Pancreas (tissue), 10 donors: ENCODE results near the gene FGB. TPM values are rescaled to one million over a fixed set of nuclear protein-coding genes. Genes with fewer than 3 reads are reported as not detected.

Source experiments
- ATAC-seq, 4 donors: fragments of 200-7000 bp; cut with Tn5 transposase; one replicate each; pipeline versions ENCODE4 v1.8.0 to v1.9.1; 2020; ENCODE audit warnings: mild to moderate bottlenecking in 4 of 4, moderate library complexity in 4 of 4
- DNase-seq, 6 donors: peaks; one replicate each; pipeline ENCODE4 v3.0.0-alpha.2; 2020
- FAIRE-seq: peaks from 2 replicates; lab custom pipeline; 2012; peaks lifted over from hg19 to GRCh38; lab: Jason Lieb, UNC
- H3K27ac ChIP-seq, 4 donors: fragments of 200-600 bp; sonication (generic); 1 replicate in 3 of 4; 2 replicates in 1 of 4; pipeline versions ENCODE4 v1.5.0 to v1.8.0; 2020
- H3K27me3 ChIP-seq, 4 donors: fragments of 200-600 bp; one replicate each; pipeline ENCODE4 v1.8.0; 2021
- H3K36me3 ChIP-seq, 3 donors: fragments of 200-600 bp; sonication (generic) in 1 of 3; one replicate each; pipeline versions ENCODE4 v1.5.0 to v1.8.0; 2020 to 2021
- H3K4me1 ChIP-seq, 3 donors: fragments of 200-600 bp; one replicate each; pipeline ENCODE4 v1.8.0; 2021
- H3K4me3 ChIP-seq, 4 donors: fragments of 200-600 bp; sonication (generic) in 2 of 4; one replicate each; pipeline versions ENCODE4 v1.5.0 to v1.8.0; 2020 to 2021
- H3K9me3 ChIP-seq, 4 donors: fragments of 200-600 bp; one replicate each; pipeline ENCODE4 v1.8.0; 2021
- WGBS, 2 donors: extraction: QIAGEN DNeasy Blood & Tissue Kit; methylation state at CpG; one replicate each; pipeline ENCODE4 v1.1.7; 2013; 5-methylcytosine and 5-hydroxymethylcytosine counted together
- intact Hi-C, 3 donors: fragments of 100-400 bp; cut with DNase I; formaldehyde crosslinking; loops; one replicate each; pipeline versions ENCODE4 v1.11.1 to v1.14.2; 2022
- polyA plus RNA-seq, 2 donors: library from polyadenylated mRNA; stranded (reverse); fragments of 200-250 nt; gene quantifications; one replicate each; pipeline ENCODE4 v1.2.3, GENCODE V29; 2013
- total RNA-seq, 6 donors: library from RNA; stranded (reverse); fragmentation: NEBNext Ultra II Directional in 4 of 6; extraction: Animal tissue kit (Norgen Biotek cat#: 25700) in 4 of 6; gene quantifications; one replicate each; pipeline versions ENCODE4 v1.2.1 to v1.2.4, GENCODE V29; 2021 to 2023
- TF ChIP-seq, protein P1 (sequence below), 4 donors: fragments of 200-600 bp; sonication (generic) in 3 of 4; IDR thresholded peaks; one replicate each; pipeline versions ENCODE4 v1.5.0 to v1.8.0; 2021; ENCODE audit warnings: antibody characterized with exemption in 4 of 4
- donor health status: healthy with polysubstance abuse.
- donor health status: DM: no; HTN: no; CAD: no; lungs with moderate emphysema.
- donor health status: DM: no; HTN: no; CAD: no.
- donor health status: control.
- donor health status: control.
- donor health status: Bipolar disorder and iron deficiency.
- donor health status: DM: yes; HTN: yes; CAD: no.
- donor health status: DM: no; HTN: no; CAD: no.
- donor health status: DM: no; HTN: no; CAD: no.
- donor health status: DM: yes; HTN: yes; CAD: no.

The FGB gene
- total and polyA plus RNA-seq, 8 donors, result 0.20 to 6.6 (median 1.3) TPM; not detected in 2

DNA sequence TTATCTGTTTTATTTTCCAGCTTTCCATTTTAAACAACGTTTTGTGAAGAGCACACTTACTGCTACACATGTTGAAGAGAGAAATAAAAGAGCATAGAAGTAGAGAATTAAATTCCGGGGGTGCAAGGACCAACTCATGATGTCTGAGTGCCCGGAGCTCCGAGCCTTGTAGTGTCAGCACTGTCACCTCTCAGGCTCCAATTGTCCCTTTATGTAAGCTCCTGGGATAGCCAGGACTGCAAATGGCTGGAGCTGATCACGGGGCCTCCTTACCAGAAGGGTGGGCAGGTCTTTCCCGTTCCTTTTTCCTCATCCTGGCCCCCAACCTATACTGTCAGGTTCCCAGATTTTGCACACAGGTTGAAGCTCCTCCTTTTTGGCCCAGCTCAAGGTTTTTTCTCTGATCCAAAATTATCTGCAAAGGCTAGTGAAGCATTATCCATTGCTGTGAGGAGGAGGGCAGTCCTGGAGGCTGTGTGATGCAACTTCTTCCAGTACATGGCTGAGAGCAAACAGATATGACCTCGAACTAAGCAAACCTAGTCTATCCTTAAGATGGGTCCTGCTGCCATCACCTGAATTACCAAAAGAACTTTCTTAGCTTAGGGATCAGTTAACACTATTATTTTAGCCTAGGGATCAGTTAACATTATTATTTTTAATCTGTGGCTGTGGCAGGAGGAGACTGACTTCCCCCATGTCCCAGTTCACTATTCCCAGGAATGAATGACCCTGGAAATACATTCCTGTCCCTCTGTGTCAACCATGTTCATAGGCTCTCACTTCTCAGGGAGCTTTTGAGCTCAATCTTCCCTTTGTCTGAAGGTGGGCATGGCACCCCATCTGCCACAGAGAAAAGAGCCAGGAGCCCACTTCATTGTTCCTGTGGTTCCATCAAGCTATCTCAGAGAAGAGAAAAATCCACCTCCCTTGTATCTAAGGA, 49.9 kb downstream of the FGB start, which contains the start of gene FGG:
Gene FGG (minus strand): TSS at position 185 of the 943 bp plus-strand sequence. CDS start 47 bp downstream, at position 138.
- Histone ChIP-seq H3K4me1 (peaks cover 0 to 28% (median 9%) of the 10 kb centered on the region in 3 donors), H3K9me3 (no peaks in the 10 kb centered on the region), H3K27me3 (peaks cover 0 to 8% (median 4%) of the 10 kb centered on the region in 4 donors), H3K4me3 (no peak within 1 kb of the TSS), H3K27ac (no peak within 1 kb of the TSS), H3K36me3 (no peaks in the 10 kb centered on the region)
- FAIRE-seq, result no peak
- TF ChIP-seq, protein P1, sequence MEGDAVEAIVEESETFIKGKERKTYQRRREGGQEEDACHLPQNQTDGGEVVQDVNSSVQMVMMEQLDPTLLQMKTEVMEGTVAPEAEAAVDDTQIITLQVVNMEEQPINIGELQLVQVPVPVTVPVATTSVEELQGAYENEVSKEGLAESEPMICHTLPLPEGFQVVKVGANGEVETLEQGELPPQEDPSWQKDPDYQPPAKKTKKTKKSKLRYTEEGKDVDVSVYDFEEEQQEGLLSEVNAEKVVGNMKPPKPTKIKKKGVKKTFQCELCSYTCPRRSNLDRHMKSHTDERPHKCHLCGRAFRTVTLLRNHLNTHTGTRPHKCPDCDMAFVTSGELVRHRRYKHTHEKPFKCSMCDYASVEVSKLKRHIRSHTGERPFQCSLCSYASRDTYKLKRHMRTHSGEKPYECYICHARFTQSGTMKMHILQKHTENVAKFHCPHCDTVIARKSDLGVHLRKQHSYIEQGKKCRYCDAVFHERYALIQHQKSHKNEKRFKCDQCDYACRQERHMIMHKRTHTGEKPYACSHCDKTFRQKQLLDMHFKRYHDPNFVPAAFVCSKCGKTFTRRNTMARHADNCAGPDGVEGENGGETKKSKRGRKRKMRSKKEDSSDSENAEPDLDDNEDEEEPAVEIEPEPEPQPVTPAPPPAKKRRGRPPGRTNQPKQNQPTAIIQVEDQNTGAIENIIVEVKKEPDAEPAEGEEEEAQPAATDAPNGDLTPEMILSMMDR (IDR thresholded peaks at IDR 0.05), result no peak
- intact Hi-C loops, result no loop called here
- DNase-seq, result no peak
- ATAC-seq, result peak in 2 of 4 donors; percentile 58 to 62
- WGBS, 2 donors, result 52 to 62% methylated on average over 7 of the region's 7 CpGs

DNA sequence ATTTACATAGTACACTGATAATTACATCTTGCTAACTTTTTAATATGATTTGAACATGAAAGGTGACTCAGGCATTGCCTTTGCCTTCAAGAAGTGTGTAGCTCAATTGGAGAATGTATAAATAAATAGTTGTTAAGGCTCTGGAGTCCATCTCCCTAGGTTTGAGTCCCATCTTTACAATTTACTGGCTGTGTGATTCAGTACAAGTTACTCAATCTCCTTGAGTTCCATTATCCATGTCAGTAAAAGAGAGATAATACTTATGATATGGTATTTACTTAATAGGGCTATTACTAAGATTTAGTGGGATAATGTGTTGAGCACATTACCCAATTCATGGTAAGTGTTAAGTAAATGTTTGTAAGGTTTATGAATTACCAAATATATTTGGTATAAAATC, 51.5 kb downstream of the FGB start:
- Histone ChIP-seq H3K4me1 (peaks cover 0 to 32% (median 13%) of the 10 kb centered on the region in 3 donors), H3K9me3 (no peaks in the 10 kb centered on the region), H3K36me3 (no peaks in the 10 kb centered on the region), H3K4me3 (no peak overlapping the region), H3K27ac (no peak overlapping the region), H3K27me3 (peaks cover 0 to 8% (median 4%) of the 10 kb centered on the region in 4 donors)
- intact Hi-C loops, result no loop called here
- ATAC-seq, result no peak
- DNase-seq, result no peak
- TF ChIP-seq, protein P1 (IDR thresholded peaks at IDR 0.05), result no peak
- FAIRE-seq, result no peak

DNA sequence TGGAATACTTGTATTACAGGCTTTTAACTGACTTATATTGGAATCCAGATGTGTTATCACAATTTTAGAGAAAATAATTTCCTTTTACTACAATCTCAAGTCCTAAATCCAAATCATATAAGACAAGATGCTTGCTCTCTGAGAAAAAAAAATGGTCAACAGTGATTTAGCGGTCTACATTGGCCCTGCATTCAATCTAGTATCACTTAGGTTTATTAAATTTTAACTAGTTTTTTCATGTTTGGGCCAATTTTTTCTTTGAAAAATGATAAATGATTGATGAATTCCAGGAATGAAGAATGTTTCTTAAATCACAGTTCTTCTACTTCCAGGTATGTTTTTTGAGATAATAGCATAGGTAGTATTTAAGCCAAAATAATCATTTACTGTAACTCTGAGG, 52.4 kb downstream of the FGB start:
- WGBS, 2 donors, result 12 to 14% methylated on average over 1 of the region's 1 CpG
- intact Hi-C loops, result no loop called here
- DNase-seq (no peak), ATAC-seq (peak in 3 of 4 donors; percentile 40 to 63 (median 55)), FAIRE-seq (no peak)
- H3K9me3 ChIP-seq, result no peaks in the 10 kb centered on the region
- peaks cover 0 to 7% (median 2%) of the 10 kb centered on the region in 4 donors for H3K27me3 ChIP-seq
- H3K4me3 ChIP-seq, result no peak overlapping the region
- no peak overlapping the region for H3K27ac ChIP-seq
- TF ChIP-seq, protein P1 (IDR thresholded peaks at IDR 0.05), result no peak
- peaks cover 0 to 32% (median 13%) of the 10 kb centered on the region in 3 donors for H3K4me1 ChIP-seq
- H3K36me3 ChIP-seq, result no peaks in the 10 kb centered on the region

DNA sequence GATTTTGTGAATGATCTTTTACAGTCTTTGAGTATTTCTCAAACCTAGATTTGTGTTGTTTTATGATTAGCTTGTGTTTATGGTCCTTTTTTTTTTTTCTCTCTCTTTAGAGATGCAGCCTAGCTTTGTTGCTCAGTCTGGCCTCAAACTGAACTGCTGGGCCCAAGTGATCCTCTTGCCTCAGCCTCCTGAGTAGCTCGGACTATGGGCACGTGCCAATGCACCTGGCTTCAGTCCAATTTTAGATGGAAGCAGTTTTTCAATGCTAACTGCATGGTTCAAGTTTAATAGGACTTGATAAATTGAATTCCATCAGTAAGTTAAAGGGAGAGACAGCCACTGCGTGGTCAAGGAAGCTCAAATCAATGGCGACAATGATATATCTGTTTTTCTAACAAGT, 53.5 kb downstream of the FGB start:
- Histone ChIP-seq H3K27ac (no peak overlapping the region), H3K36me3 (no peaks in the 10 kb centered on the region), H3K9me3 (no peaks in the 10 kb centered on the region), H3K27me3 (peaks cover 0 to 7% (median 0%) of the 10 kb centered on the region in 4 donors), H3K4me3 (no peak overlapping the region), H3K4me1 (peaks cover 0 to 32% (median 13%) of the 10 kb centered on the region in 3 donors)
- FAIRE-seq, result no peak
- no peak for ATAC-seq
- DNase-seq, result no peak
- TF ChIP-seq, protein P1 (IDR thresholded peaks at IDR 0.05), result no peak
- WGBS, 2 donors, result 36 to 41% methylated on average over 4 of the region's 4 CpGs
- intact Hi-C loops, result no loop called here
